HG03108 (cell line): ENCODE measurements around the gene THAP6.

Experiments
- ATAC-seq: cut with Tn5 transposase; IDR thresholded peaks from one replicate; pipeline ENCODE4 v1.9.1; 2021; ENCODE audit warnings: moderate library complexity; ENCODE audit not compliant: unreplicated experiment

The THAP6 gene

GRCh38 chr4:75567725-75568124 lies 53.5 kb downstream of the THAP6 start:
- ATAC-seq = no peak
